HL-60 (cell line): Measurements from ENCODE around the gene FUZ.

ENCODE experiments used
- CTCF ChIP-seq: IDR thresholded peaks from one replicate; pipeline ENCODE4 v1.5.1; 2011; ENCODE audit warnings: low read length, control low read depth, inconsistent platforms; ENCODE audit not compliant: insufficient read depth
- GABPA ChIP-seq: IDR thresholded peaks from 2 replicates; pipeline ENCODE4 v1.6.1; 2012; ENCODE audit warnings: low read depth
- POLR2AphosphoS5 ChIP-seq: IDR thresholded peaks from 2 replicates; pipeline ENCODE4 v1.6.1; 2012; ENCODE audit warnings: low read depth

GRCh38 chr19:49848938-49849337, 35.8 kb upstream of the FUZ start:
- TF ChIP-seq CTCF (no peak), GABPA (no peak), POLR2AphosphoS5 (no peak)
